K562 (cell line): ENCODE results near the gene AJM1. TPM values are rescaled to one million over a fixed set of nuclear protein-coding genes. Genes with fewer than 3 reads are reported as not detected.

ENCODE experiments used
- ARID3B ChIP-seq: fragments of 250-450 bp; sonication (Bioruptor Pico); IDR thresholded peaks from 2 replicates; pipeline ENCODE4 v1.4.0; 2020; ENCODE audit warnings: borderline replicate concordance
- ETS1 ChIP-seq: conservative IDR thresholded peaks from 2 replicates; pipeline ENCODE4 v1.6.1; 2011; ENCODE audit warnings: low read depth, mild to moderate bottlenecking, low read length; ENCODE audit not compliant: control insufficient read depth
- HDAC2 ChIP-seq: fragments of 450-650 bp; IDR thresholded peaks from 2 replicates; pipeline ENCODE4 v1.6.1; 2016; ENCODE audit warnings: mild to moderate bottlenecking
- KDM5B ChIP-seq: fragments of 200-600 bp; sonication (generic); IDR thresholded peaks from 2 replicates; pipeline ENCODE4 v1.6.1; 2012; ENCODE audit warnings: low read depth, mild to moderate bottlenecking, moderate library complexity, low read length, control low read depth, inconsistent platforms; ENCODE audit not compliant: insufficient replicate concordance
- NCOA1 ChIP-seq: fragments of 450-650 bp; IDR thresholded peaks from 2 replicates; pipeline ENCODE4 v1.6.1; 2016; ENCODE audit warnings: low read depth
- NR1H2 ChIP-seq: sonication (generic); formaldehyde crosslinking; IDR thresholded peaks from 2 replicates; pipeline ENCODE4 v1.4.0; 2020; ENCODE audit warnings: mild to moderate bottlenecking, missing genetic modification reagents
- POLR2A ChIP-seq: fragments of 450-650 bp; conservative IDR thresholded peaks from 2 replicates; pipeline ENCODE4 v1.6.1; 2016
- POLR2B ChIP-seq: fragments of 450-650 bp; IDR thresholded peaks from 2 replicates; pipeline ENCODE4 v1.6.1; 2018; ENCODE audit warnings: low read depth; ENCODE audit not compliant: partially characterized antibody
- RBFOX2 ChIP-seq: fragments of 200-400 bp; formaldehyde crosslinking; IDR thresholded peaks from 2 replicates; pipeline ENCODE4 v1.6.1; 2017; ENCODE audit warnings: low read depth, mild to moderate bottlenecking, low read length, moderate library complexity
- SAP30 ChIP-seq: fragments of 200-600 bp; sonication (generic); IDR thresholded peaks from 2 replicates; pipeline ENCODE4 v1.6.1; 2012; ENCODE audit warnings: borderline replicate concordance, low read depth, mild to moderate bottlenecking, moderate library complexity, low read length, control low read depth, inconsistent platforms; ENCODE audit not compliant: insufficient read depth, poor library complexity, severe bottlenecking
- THRA ChIP-seq: fragments of 450-650 bp; IDR thresholded peaks from 2 replicates; pipeline ENCODE4 v1.6.1; 2017; ENCODE audit warnings: mild to moderate bottlenecking, moderate library complexity
- U2AF1 ChIP-seq: fragments of 200-400 bp; formaldehyde crosslinking; optimal IDR thresholded peaks from 2 replicates; pipeline ENCODE3; 2017; ENCODE audit warnings: mild to moderate bottlenecking, low read depth, low read length, moderate library complexity
- ZBTB8A ChIP-seq: fragments of 450-650 bp; IDR thresholded peaks from 2 replicates; pipeline ENCODE4 v1.6.1; 2018; ENCODE audit warnings: mild to moderate bottlenecking, moderate library complexity; ENCODE audit not compliant: partially characterized antibody
- ZNF121 ChIP-seq: sonication (generic); formaldehyde crosslinking; conservative IDR thresholded peaks from 2 replicates; pipeline ENCODE4 v1.8.0; 2022; ENCODE audit warnings: missing genetic modification reagents
- ZNF134 ChIP-seq: fragments of 250-450 bp; sonication (Bioruptor Pico); conservative IDR thresholded peaks from 2 replicates; pipeline ENCODE4 v1.4.0; 2020
- ZNF444 ChIP-seq: fragments of 250-450 bp; sonication (Bioruptor Pico); IDR thresholded peaks from 2 replicates; pipeline ENCODE4 v1.4.0; 2020; ENCODE audit warnings: mild to moderate bottlenecking, moderate library complexity
- ZNF518B ChIP-seq: fragments of 250-450 bp; sonication (Bioruptor Pico); IDR thresholded peaks from 2 replicates; pipeline ENCODE4 v1.5.0; 2021; ENCODE audit warnings: mild to moderate bottlenecking, moderate library complexity
- ZNF668 ChIP-seq: fragments of 250-450 bp; sonication (Bioruptor Pico); IDR thresholded peaks from 2 replicates; pipeline ENCODE4 v1.8.0; 2022; ENCODE audit warnings: mild to moderate bottlenecking, inconsistent platforms
- ZNF699 ChIP-seq: fragments of 250-450 bp; sonication (Bioruptor Pico); IDR thresholded peaks from 2 replicates; pipeline ENCODE4 v1.8.0; 2021; ENCODE audit warnings: mild to moderate bottlenecking, moderate library complexity; ENCODE audit not compliant: insufficient replicate concordance
- ZNF79 ChIP-seq: fragments of 250-450 bp; sonication (Bioruptor Pico); IDR thresholded peaks from 2 replicates; pipeline ENCODE4 v1.4.0; 2020; ENCODE audit warnings: low read depth, mild to moderate bottlenecking, moderate library complexity
- polyA plus RNA-seq, 8 experiments: library from polyadenylated mRNA; depleted of rRNA in 4 of 8; stranded (reverse) in 5 of 8; unstranded in 3 of 8; fragments of >200 nt; fragmentation: Nextera tagmentation in 2 of 8; fragmentation: Illumina TruSeq in 1 of 8; extraction: Ambion mirVana in 2 of 8; extraction: Trizol in 1 of 8; gene quantifications; 2 replicates each; pipeline versions ENCODE4 v1.2.1 to v1.2.3, GENCODE V29; 2011 to 2014; ENCODE audit warnings: inconsistent platforms in 1 of 8, missing spikeins in 1 of 8
- total RNA-seq, 7 experiments: library from RNA; depleted of rRNA in 6 of 7; stranded (reverse); fragments of >200 nt in 6 of 7; fragmentation: Illumina TruSeq in 2 of 7; extraction: Trizol in 2 of 7; gene quantifications; 2 replicates each; pipeline versions ENCODE4 v1.2.1 to v1.2.3, GENCODE V29; 2011 to 2021; ENCODE audit warnings: low replicate concordance in 1 of 7

AJM1 gene
- total and polyA plus RNA-seq, 9 of the 15 experiments (the other 6 are each of a cell fraction or from before 2014, with no cell fraction given): 0.01 to 3.7 (median 0.65) TPM; not detected in 1

- TF ChIP-seq HDAC2 (no peak), NR1H2 (no peak), ZBTB8A (no peak), KDM5B (peak; percentile 91), ZNF444 (CRISPR knock-in tag) (no peak), ARID3B (no peak), ZNF134 (CRISPR knock-in tag) (no peak), ZNF699 (CRISPR knock-in tag) (no peak), NCOA1 (no peak), ZNF79 (CRISPR knock-in tag) (no peak), ZNF518B (CRISPR knock-in tag) (no peak), ZNF668 (no peak), POLR2B (peak; percentile 74), ZNF121 (CRISPR knock-in tag) (no peak), ETS1 (0 out of 2 replicates have a peak, but pooled peaks have one; percentile 19), U2AF1 (peak; percentile 75), RBFOX2 (peak; percentile 94), THRA (no peak), SAP30 (peak; percentile 80), POLR2A (peak; percentile 89)
These were observed 43.8 kb downstream of the AJM1 start, which contains the start of gene TRAF2 (continued) for GRCh38 chr9:136885950-136886578.
